Fibroblast of lung (primary cell): ENCODE data around the gene HTRA3. TPM values are rescaled to one million over a fixed set of nuclear protein-coding genes. Genes with fewer than 3 reads are reported as not detected.
A peak's percentile ranks its signal among the peaks of the same experiment; 100 is the strongest.

ENCODE experiments used
- DNase-seq, 2 donors: peaks; one replicate each; pipeline versions ENCODE4 v3.0.0 to v3.0.0-alpha.2; 2010; ENCODE audit warnings: low read depth in 2 of 2
- H2AFZ ChIP-seq: 2 replicates; pipeline ENCODE4 v1.5.1; 2012; ENCODE audit warnings: low read length, control low read depth, inconsistent platforms
- H3K27ac ChIP-seq: 2 replicates; pipeline ENCODE4 v1.5.1; 2011; ENCODE audit warnings: low read length, control low read depth; ENCODE audit not compliant: insufficient read depth
- H3K27me3 ChIP-seq: 2 replicates; pipeline ENCODE4 v1.5.1; 2011; ENCODE audit warnings: mild to moderate bottlenecking, low read length; ENCODE audit not compliant: control insufficient read depth, insufficient read depth
- H3K36me3 ChIP-seq: 2 replicates; pipeline ENCODE4 v1.5.1; 2011; ENCODE audit warnings: low read length; ENCODE audit not compliant: control insufficient read depth, insufficient read depth
- H3K4me1 ChIP-seq: 2 replicates; pipeline ENCODE4 v1.5.1; 2011; ENCODE audit warnings: low read length; ENCODE audit not compliant: control insufficient read depth, insufficient read depth; ENCODE audit errors: extremely low read depth
- H3K4me2 ChIP-seq: 2 replicates; pipeline ENCODE4 v1.5.1; 2011; ENCODE audit warnings: low read length, control low read depth; ENCODE audit not compliant: insufficient read depth; ENCODE audit errors: extremely low read depth
- H3K4me3 ChIP-seq, 4 experiments: fragments of 200-600 bp in 1 of 4; sonication (generic) in 1 of 4; replicated peaks in 1 of 4; 2 replicates each; pipeline ENCODE4 v1.5.1; 2011 to 2016; ENCODE audit warnings: low read length in 4 of 4, low read depth in 3 of 4, mild to moderate bottlenecking in 3 of 4, control low read depth in 2 of 4, inconsistent platforms in 1 of 4, mixed read lengths in 1 of 4; ENCODE audit not compliant: insufficient read depth in 1 of 4; ENCODE audit errors: control extremely low read depth in 1 of 4
- H3K79me2 ChIP-seq: 2 replicates; pipeline ENCODE4 v1.5.1; 2012; ENCODE audit warnings: mild to moderate bottlenecking, low read length, inconsistent platforms; ENCODE audit not compliant: control insufficient read depth, insufficient read depth
- H3K9ac ChIP-seq: 2 replicates; pipeline ENCODE4 v1.5.1; 2011; ENCODE audit warnings: mild to moderate bottlenecking, low read length, control low read depth; ENCODE audit not compliant: insufficient read depth
- H3K9me3 ChIP-seq: 2 replicates; pipeline ENCODE4 v1.5.1; 2012; ENCODE audit warnings: low read depth, low read length; ENCODE audit not compliant: control insufficient read depth, insufficient read depth
- H4K20me1 ChIP-seq: 2 replicates; pipeline ENCODE4 v1.5.1; 2011; ENCODE audit warnings: low read length; ENCODE audit not compliant: control insufficient read depth, insufficient read depth; ENCODE audit errors: extremely low read depth
- EZH2 ChIP-seq: IDR thresholded peaks from 2 replicates; pipeline ENCODE4 v1.5.1; 2012; ENCODE audit warnings: low read length, control low read depth, mild to moderate bottlenecking; ENCODE audit errors: missing control alignments
- polyA plus RNA-seq, 2 donors: library from polyadenylated mRNA; depleted of rRNA in 1 of 2; stranded (reverse) in 1 of 2; unstranded in 1 of 2; fragments of >200 nt; gene quantifications; 2 replicates each; pipeline ENCODE4 v1.2.1, GENCODE V29; 2011 to 2012; ENCODE audit warnings: missing spikeins in 1 of 2
- total RNA-seq: library from RNA; depleted of rRNA; stranded (reverse); fragments of >200 nt; gene quantifications from 2 replicates; pipeline ENCODE4 v1.2.1, GENCODE V29; 2014
- TF ChIP-seq, protein P1 (sequence below), 2 donors: IDR thresholded peaks in 1 of 2; conservative IDR thresholded peaks in 1 of 2; 1 replicate in 1 of 2; 2 replicates in 1 of 2; pipeline ENCODE4 v1.5.1; 2011 to 2012; ENCODE audit warnings: low read length in 2 of 2, control low read depth in 1 of 2, inconsistent platforms in 1 of 2, low read depth in 1 of 2, mild to moderate bottlenecking in 1 of 2

HTRA3 gene
- total and polyA plus RNA-seq, 2 donors (not counting 1 experiment from before 2014, with no cell fraction given), result 2.8 to 3.5 TPM

DNA sequence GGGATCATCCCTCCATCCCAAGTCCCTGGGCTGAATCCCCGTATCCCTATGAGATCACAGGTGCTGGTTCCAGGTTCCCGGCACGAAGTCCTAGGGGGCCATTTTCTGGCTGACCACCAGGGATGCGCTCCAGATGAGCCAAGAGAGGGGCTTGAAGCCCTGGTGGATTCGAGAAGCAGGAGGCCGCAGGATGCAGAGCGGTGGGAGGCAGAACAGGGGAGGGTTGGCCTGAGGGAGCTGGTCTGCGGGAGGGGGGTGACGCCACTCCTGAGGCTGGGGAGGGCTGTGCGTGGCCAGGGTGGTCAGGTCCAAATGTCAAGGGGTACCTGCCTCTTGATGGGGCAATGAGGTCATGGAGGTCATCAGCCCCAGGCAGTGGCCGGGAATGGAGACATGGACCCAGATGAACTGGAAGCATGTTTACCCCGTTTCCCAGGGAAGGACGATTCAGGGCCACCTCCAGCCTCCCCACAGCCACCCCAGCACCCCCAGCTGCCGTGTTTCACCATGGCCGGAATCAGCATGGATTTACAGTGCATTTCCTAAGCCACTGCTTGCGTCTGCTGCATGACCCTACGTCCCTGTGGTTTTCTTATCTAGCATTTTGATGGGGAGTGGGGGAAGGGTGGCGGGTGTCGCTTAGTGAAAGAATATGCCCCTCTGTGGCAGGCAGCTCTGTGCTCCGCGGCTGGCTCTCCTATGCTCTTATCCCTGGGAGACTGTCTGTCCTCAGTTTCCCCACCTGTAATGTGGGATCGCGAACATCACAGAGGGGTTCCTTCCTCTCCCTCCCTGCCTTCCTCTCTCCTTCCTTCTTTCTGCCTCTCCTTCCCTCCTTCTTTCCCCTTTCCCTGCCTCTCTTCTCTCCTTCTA lies 17.0 kb upstream of the HTRA3 start:
- H3K9me3 ChIP-seq, result no peaks in the 10 kb centered on the region
- no peak overlapping the region for H3K4me2 ChIP-seq
- no peaks in the 10 kb centered on the region for H3K79me2 ChIP-seq
- no peak overlapping the region for H3K9ac ChIP-seq
- H3K4me1 ChIP-seq, result no peaks in the 10 kb centered on the region
- H4K20me1 ChIP-seq, result no peaks in the 10 kb centered on the region
- TF ChIP-seq EZH2, result no peak
- TF ChIP-seq, protein P1, sequence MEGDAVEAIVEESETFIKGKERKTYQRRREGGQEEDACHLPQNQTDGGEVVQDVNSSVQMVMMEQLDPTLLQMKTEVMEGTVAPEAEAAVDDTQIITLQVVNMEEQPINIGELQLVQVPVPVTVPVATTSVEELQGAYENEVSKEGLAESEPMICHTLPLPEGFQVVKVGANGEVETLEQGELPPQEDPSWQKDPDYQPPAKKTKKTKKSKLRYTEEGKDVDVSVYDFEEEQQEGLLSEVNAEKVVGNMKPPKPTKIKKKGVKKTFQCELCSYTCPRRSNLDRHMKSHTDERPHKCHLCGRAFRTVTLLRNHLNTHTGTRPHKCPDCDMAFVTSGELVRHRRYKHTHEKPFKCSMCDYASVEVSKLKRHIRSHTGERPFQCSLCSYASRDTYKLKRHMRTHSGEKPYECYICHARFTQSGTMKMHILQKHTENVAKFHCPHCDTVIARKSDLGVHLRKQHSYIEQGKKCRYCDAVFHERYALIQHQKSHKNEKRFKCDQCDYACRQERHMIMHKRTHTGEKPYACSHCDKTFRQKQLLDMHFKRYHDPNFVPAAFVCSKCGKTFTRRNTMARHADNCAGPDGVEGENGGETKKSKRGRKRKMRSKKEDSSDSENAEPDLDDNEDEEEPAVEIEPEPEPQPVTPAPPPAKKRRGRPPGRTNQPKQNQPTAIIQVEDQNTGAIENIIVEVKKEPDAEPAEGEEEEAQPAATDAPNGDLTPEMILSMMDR (conservative IDR thresholded peaks at IDR 0.05 in 1 of 2, IDR thresholded peaks at IDR 0.05 in 1 of 2; ENCODE audit: low read depth in 1 of 2, low read length in 2 of 2), result no peak
- H3K27me3 ChIP-seq, result no peaks in the 10 kb centered on the region
- peak; percentile 67 to 80 for DNase-seq
- H2AFZ ChIP-seq, result no peak overlapping the region
- no peak overlapping the region for H3K27ac ChIP-seq
- no peak overlapping the region for H3K4me3 ChIP-seq
- no peaks in the 10 kb centered on the region for H3K36me3 ChIP-seq

DNA sequence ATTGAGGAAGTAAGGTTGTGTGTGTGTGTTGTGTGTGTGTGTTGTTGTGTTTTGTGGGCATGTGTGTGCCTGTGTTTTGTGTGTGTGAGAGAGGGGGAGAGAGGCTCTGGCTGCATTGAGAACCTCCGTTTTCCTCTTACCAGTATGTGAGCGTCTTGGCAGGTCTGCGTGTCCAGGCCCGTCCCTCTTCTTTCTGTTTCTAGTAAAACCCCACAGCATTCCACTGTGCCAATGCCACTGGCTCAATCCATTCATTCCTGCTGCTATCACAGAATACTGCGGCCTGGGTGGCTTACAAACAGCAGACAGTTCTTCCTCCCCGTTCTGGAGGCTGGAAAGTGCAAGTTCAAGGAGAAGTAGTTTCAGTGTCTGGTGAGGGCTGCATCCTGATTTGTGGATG lies 15.5 kb upstream of the HTRA3 start:
- no peak overlapping the region for H3K4me2 ChIP-seq
- H2AFZ ChIP-seq, result no peak overlapping the region
- no peaks in the 10 kb centered on the region for H3K9me3 ChIP-seq
- H3K79me2 ChIP-seq, result no peaks in the 10 kb centered on the region
- no peaks in the 10 kb centered on the region for H3K36me3 ChIP-seq
- H3K4me3 ChIP-seq, result no peak overlapping the region
- TF ChIP-seq EZH2, result no peak
- TF ChIP-seq, protein P1 (conservative IDR thresholded peaks at IDR 0.05 in 1 of 2, IDR thresholded peaks at IDR 0.05 in 1 of 2; ENCODE audit: low read depth in 1 of 2, low read length in 2 of 2), result no peak
- no peaks in the 10 kb centered on the region for H3K4me1 ChIP-seq
- peaks cover 2% of the 10 kb centered on the region for H3K27me3 ChIP-seq
- no peak overlapping the region for H3K9ac ChIP-seq
- no peaks in the 10 kb centered on the region for H4K20me1 ChIP-seq
- DNase-seq, result no peak
- no peak overlapping the region for H3K27ac ChIP-seq

DNA sequence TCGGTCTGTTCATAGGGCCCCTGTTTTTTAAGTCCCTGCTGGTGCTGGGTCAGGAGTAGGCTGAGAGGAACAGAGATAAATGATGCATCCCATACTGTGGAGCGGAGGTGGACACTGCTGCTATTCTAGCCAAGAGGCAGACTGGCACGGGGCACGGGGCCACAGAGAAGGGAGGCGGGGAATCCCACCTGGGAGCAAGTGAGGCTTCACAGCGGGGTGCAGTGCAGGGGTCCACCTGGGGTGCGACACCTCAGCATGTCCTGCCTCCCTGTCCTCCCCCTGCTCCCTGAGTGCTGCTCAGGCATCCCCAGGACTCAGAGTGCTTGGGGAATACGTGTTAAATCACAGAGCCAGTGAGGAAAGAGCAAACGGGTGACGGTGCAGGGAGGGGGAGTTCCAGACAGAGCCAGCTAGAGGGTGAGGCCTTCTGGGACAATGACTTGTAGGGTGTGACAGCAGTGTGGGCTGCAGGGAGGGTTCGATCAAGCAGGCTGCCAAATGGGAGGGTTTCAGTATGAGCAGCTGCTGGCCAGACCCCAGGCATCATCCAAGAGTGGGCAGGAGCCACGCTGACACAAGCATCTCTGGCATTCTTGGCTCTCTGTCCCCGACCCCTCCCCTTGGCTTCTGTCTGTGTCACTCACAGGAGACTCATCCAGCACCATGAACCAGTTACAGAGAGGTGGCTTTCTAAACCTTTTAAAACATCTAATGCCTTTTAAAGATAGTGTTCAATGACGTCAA lies 13.7 kb upstream of the HTRA3 start:
- H3K4me2 ChIP-seq, result no peak overlapping the region
- peaks cover under 1% of the 10 kb centered on the region for H3K4me1 ChIP-seq
- no peak overlapping the region for H3K4me3 ChIP-seq
- peak; percentile 14 to 49 for DNase-seq
- no peak overlapping the region for H3K27ac ChIP-seq
- no peak overlapping the region for H2AFZ ChIP-seq
- H3K9me3 ChIP-seq, result no peaks in the 10 kb centered on the region
- H3K27me3 ChIP-seq, result peaks cover 2% of the 10 kb centered on the region
- no peaks in the 10 kb centered on the region for H4K20me1 ChIP-seq
- H3K36me3 ChIP-seq, result no peaks in the 10 kb centered on the region
- H3K79me2 ChIP-seq, result no peaks in the 10 kb centered on the region
- no peak for TF ChIP-seq EZH2
- TF ChIP-seq, protein P1 (conservative IDR thresholded peaks at IDR 0.05 in 1 of 2, IDR thresholded peaks at IDR 0.05 in 1 of 2; ENCODE audit: low read depth in 1 of 2, low read length in 2 of 2), result no peak
- H3K9ac ChIP-seq, result no peak overlapping the region
